ENCODE measurements around the gene ARHGEF28. TPM values are rescaled to one million over a fixed set of nuclear protein-coding genes. Genes with fewer than 3 reads are reported as not detected.

Gene ARHGEF28
- total and polyA plus RNA-seq, 9 of the 15 experiments (the other 6 are each of a cell fraction or from before 2014, with no cell fraction given) = 0.27 TPM; not detected in 8

DNA sequence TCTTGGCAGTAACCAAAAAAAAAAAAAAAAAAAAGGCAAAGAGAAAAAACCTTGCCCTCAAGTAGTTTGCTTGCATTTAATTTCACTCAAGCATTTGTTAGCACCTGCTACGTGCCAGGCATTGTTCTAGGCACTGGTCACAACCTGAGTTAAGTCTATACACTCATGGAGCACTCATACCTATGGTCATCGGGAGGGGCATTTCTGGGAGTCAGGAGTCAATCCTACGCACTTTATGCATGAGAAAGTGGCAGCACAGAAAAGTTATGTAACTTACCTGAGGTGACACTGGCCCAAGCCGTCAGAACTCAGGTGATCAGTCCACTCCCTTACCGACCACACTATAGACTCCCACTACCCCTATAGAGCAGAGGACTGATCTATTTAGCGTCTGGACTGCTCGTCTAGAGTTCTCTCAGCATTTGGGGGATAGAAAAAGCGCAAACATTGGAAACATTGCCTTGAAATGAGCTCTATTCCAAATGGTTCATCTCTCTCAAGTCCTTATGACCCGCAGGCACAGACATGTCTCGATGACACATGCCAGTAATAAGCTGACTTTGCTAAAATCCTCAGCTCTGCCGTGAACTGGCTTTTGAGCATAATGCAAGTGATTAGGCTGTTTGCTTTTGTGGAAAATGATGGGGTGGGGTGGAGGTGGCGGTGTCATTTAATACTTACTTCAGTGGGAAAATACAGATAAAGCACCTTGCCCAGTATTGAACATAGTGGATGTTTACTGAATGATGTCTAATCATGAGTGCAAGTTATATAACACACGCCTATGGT, 160.2 kb downstream of the ARHGEF28 start:
- WGBS (ENCODE audit: insufficient coverage, low coverage, missing lambda C conversion rate) = under 1% methylated on average over 13 of the region's 13 CpGs
- ATAC-seq = no peak
- Histone ChIP-seq H4K20me1 (replicated peaks; ENCODE audit: control insufficient read depth, insufficient read depth, low read length) (no peaks in the 10 kb centered on the region), H3K27ac (ENCODE audit: extremely low read depth, low read depth, low read length) (no peak overlapping the region), H3K4me1 (replicated peaks in 1 of 2; ENCODE audit: control insufficient read depth in 2 of 2, insufficient read depth in 2 of 2, low read length in 2 of 2) (no peaks in the 10 kb centered on the region), H3K36me3 (ENCODE audit: control insufficient read depth, insufficient read depth, low read length) (no peaks in the 10 kb centered on the region), H2AFZ (ENCODE audit: low read depth, low read length) (no peak overlapping the region), H3K9me3 (replicated peaks; ENCODE audit: control insufficient read depth, insufficient read depth, low read depth, low read length) (no peaks in the 10 kb centered on the region), H3K9me1 (ENCODE audit: control insufficient read depth, insufficient read depth, low read length) (no peaks in the 10 kb centered on the region), H3K79me2 (ENCODE audit: control insufficient read depth, insufficient read depth, low read length) (no peaks in the 10 kb centered on the region), H3K27me3 (ENCODE audit: control insufficient read depth in 2 of 2, insufficient read depth in 2 of 2, low read length in 2 of 2) (peaks cover 3 to 17% of the 10 kb centered on the region in 2 experiments; a peak in 4 of 5 replicates), H3K4me2 (ENCODE audit: insufficient read depth, low read length) (no peak overlapping the region), H3K9ac (ENCODE audit: insufficient read depth in 1 of 2, low read depth in 2 of 2, low read length in 2 of 2) (no peak overlapping the region), H3K4me3 (no peak overlapping the region)
- intact Hi-C loops (cut with micrococcal nuclease) (no loop called here), in situ Hi-C loops (cut with MboI) (no loop called here)
- DNase-seq (ENCODE audit: extremely low read depth in 1 of 4, low spot score in 3 of 4) = no peak
- no TSS peak for BruUV-seq (replicated peaks)
- ChIA-PET CTCF (ENCODE audit: low intra/inter-chr PET ratio) (no interaction called here), POLR2A (no interaction called here)
- no peak for FAIRE-seq
- TF ChIP-seq, protein P1, sequence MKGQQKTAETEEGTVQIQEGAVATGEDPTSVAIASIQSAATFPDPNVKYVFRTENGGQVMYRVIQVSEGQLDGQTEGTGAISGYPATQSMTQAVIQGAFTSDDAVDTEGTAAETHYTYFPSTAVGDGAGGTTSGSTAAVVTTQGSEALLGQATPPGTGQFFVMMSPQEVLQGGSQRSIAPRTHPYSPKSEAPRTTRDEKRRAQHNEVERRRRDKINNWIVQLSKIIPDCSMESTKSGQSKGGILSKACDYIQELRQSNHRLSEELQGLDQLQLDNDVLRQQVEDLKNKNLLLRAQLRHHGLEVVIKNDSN (CRISPR knock-in tag; IDR thresholded peaks at IDR 0.05) = no peak
- TF ChIP-seq, protein P2, sequence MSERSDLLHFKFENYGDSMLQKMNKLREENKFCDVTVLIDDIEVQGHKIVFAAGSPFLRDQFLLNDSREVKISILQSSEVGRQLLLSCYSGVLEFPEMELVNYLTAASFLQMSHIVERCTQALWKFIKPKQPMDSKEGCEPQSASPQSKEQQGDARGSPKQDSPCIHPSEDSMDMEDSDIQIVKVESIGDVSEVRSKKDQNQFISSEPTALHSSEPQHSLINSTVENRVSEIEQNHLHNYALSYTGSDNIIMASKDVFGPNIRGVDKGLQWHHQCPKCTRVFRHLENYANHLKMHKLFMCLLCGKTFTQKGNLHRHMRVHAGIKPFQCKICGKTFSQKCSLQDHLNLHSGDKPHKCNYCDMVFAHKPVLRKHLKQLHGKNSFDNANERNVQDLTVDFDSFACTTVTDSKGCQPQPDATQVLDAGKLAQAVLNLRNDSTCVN (CRISPR knock-in tag; IDR thresholded peaks at IDR 0.05) = no peak
- TF ChIP-seq ZFX (CRISPR knock-in tag; IDR thresholded peaks at IDR 0.05) (no peak), ARHGAP35 (IDR thresholded peaks at IDR 0.05; ENCODE audit: partially characterized antibody) (no peak), TARDBP (IDR thresholded peaks at IDR 0.05) (no peak), ESRRA (IDR thresholded peaks at IDR 0.05; ENCODE audit: borderline replicate concordance, low read depth) (no peak), ATF7 (IDR thresholded peaks at IDR 0.05) (no peak), ZBTB8A (IDR thresholded peaks at IDR 0.05; ENCODE audit: partially characterized antibody) (no peak), ZNF316 (IDR thresholded peaks at IDR 0.05) (peak; percentile 86), CBFB (CRISPR knock-in tag; IDR thresholded peaks at IDR 0.05) (no peak)
- TF ChIP-seq, protein P3, sequence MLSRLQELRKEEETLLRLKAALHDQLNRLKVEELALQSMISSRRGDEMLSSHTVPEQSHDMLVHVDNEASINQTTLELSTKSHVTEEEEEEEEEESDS (CRISPR knock-in tag; IDR thresholded peaks at IDR 0.05) = no peak
- TF ChIP-seq, protein P4, sequence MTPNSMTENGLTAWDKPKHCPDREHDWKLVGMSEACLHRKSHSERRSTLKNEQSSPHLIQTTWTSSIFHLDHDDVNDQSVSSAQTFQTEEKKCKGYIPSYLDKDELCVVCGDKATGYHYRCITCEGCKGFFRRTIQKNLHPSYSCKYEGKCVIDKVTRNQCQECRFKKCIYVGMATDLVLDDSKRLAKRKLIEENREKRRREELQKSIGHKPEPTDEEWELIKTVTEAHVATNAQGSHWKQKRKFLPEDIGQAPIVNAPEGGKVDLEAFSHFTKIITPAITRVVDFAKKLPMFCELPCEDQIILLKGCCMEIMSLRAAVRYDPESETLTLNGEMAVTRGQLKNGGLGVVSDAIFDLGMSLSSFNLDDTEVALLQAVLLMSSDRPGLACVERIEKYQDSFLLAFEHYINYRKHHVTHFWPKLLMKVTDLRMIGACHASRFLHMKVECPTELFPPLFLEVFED (CRISPR knock-in tag; conservative IDR thresholded peaks at IDR 0.05) = no peak
- TF ChIP-seq, protein P5, sequence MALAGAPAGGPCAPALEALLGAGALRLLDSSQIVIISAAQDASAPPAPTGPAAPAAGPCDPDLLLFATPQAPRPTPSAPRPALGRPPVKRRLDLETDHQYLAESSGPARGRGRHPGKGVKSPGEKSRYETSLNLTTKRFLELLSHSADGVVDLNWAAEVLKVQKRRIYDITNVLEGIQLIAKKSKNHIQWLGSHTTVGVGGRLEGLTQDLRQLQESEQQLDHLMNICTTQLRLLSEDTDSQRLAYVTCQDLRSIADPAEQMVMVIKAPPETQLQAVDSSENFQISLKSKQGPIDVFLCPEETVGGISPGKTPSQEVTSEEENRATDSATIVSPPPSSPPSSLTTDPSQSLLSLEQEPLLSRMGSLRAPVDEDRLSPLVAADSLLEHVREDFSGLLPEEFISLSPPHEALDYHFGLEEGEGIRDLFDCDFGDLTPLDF (CRISPR knock-in tag; IDR thresholded peaks at IDR 0.05) = no peak
- TF ChIP-seq, protein P6, sequence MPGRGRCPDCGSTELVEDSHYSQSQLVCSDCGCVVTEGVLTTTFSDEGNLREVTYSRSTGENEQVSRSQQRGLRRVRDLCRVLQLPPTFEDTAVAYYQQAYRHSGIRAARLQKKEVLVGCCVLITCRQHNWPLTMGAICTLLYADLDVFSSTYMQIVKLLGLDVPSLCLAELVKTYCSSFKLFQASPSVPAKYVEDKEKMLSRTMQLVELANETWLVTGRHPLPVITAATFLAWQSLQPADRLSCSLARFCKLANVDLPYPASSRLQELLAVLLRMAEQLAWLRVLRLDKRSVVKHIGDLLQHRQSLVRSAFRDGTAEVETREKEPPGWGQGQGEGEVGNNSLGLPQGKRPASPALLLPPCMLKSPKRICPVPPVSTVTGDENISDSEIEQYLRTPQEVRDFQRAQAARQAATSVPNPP (IDR thresholded peaks at IDR 0.05; ENCODE audit: borderline replicate concordance, insufficient read depth, insufficient read length) = no peak
